IPS-20b (cell line): ENCODE results near the gene NUDT1.

Experiments
- H3K27ac ChIP-seq: one replicate; pipeline ENCODE4 v1.5.1; 2013; ENCODE audit warnings: low read length
- H3K27me3 ChIP-seq: 2 replicates; pipeline ENCODE4 v1.6.1; 2013; ENCODE audit warnings: mild to moderate bottlenecking, low read length, inconsistent platforms; ENCODE audit not compliant: insufficient read depth
- H3K36me3 ChIP-seq: 2 replicates; pipeline ENCODE4 v1.6.1; 2013; ENCODE audit warnings: low read depth, mild to moderate bottlenecking, inconsistent platforms, low read length, moderate library complexity; ENCODE audit not compliant: insufficient read depth
- H3K4me1 ChIP-seq: 2 replicates; pipeline ENCODE4 v1.6.1; 2013; ENCODE audit warnings: mild to moderate bottlenecking, control low read depth, inconsistent platforms, low read length, moderate library complexity; ENCODE audit not compliant: insufficient read depth
- H3K4me3 ChIP-seq: 2 replicates; pipeline ENCODE4 v1.5.1; 2013; ENCODE audit warnings: mild to moderate bottlenecking, low read length, inconsistent platforms
- H3K9ac ChIP-seq: 2 replicates; pipeline ENCODE4 v1.6.1; 2013; ENCODE audit warnings: low read depth, mild to moderate bottlenecking, inconsistent platforms, low read length, moderate library complexity
- H3K9me3 ChIP-seq: 2 replicates; pipeline ENCODE4 v1.6.1; 2013; ENCODE audit warnings: mild to moderate bottlenecking, low read depth, low read length, inconsistent platforms; ENCODE audit not compliant: insufficient read depth

NUDT1 gene

GRCh38 chr7:2241580-2242540 is at the start of gene NUDT1, which contains the start of gene MRM2:
NUDT1 (plus strand) TSS chr7:2242226; CDS start chr7:2244575, 2,349 bp downstream.
MRM2 (minus strand) TSS chr7:2242205; CDS start chr7:2242169, 36 bp downstream.
- Histone ChIP-seq H3K27me3 (no peaks in the 10 kb centered on the region), H3K4me3 (peak within 1 kb of the TSS; percentile 91), H3K9ac (peak within 1 kb of the TSS; percentile 91), H3K36me3 (peaks cover 39% of the 10 kb centered on the region), H3K4me1 (no peaks in the 10 kb centered on the region), H3K9me3 (no peaks in the 10 kb centered on the region), H3K27ac (peak within 1 kb of the TSS; percentile 16)

- H3K36me3 ChIP-seq = peaks cover 31% of the 10 kb centered on the region
- H3K4me3 ChIP-seq = no peak overlapping the region
- no peak overlapping the region for H3K27ac ChIP-seq
- no peaks in the 10 kb centered on the region for H3K4me1 ChIP-seq
- H3K27me3 ChIP-seq = no peaks in the 10 kb centered on the region
- H3K9me3 ChIP-seq = peaks cover 13% of the 10 kb centered on the region
- no peak overlapping the region for H3K9ac ChIP-seq
Measured at GRCh38 chr7:2192831-2193534, 49.0 kb upstream of the NUDT1 start.

GRCh38 chr7:2193575-2194305 is 48.3 kb upstream of the NUDT1 start:
- Histone ChIP-seq H3K9ac (no peak overlapping the region), H3K27me3 (no peaks in the 10 kb centered on the region), H3K27ac (no peak overlapping the region), H3K4me1 (no peaks in the 10 kb centered on the region), H3K9me3 (peaks cover 12% of the 10 kb centered on the region), H3K36me3 (peaks cover 28% of the 10 kb centered on the region), H3K4me3 (no peak overlapping the region)

DNA sequence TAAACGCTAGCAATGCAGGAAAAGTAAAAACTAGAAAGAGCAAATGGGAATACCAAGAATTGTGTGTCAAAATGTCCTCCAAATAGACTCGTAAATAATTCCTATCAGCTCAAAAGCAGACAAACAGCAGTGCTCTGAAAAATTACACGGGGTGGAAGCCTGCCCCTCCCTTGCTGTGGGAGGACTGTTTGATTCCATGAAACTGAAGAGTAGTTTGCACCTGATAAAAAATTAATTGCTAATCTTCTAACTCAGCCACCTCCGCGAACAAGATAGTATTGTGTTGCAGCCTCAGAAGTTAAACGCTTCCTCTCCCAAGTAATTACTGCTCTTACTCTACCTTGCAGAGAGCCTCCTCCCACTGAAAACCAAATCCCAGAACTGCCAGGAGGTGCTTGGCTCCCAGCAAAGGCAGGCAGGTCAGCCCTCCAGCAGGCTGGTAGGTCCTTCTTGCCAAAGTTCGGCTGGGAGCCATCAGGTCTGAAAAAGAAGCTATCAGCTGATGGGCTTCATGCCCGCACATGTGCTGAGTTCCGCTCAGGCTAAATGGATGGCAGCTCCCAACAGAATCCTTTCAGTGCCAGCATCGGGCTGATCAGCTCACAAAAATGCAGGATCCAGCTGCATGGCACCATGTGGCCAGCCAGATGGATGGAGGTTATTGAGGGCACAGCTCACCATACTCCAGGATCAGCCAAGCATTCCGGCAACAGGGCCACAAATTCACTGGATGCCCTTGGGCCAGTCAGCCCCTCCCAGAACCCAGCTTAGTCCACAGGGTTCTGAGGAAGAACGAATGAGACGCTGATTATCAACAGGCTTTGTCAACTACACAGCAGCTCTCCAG is 46.4 kb upstream of the NUDT1 start:
- no peak overlapping the region for H3K4me3 ChIP-seq
- H3K27me3 ChIP-seq = no peaks in the 10 kb centered on the region
- H3K4me1 ChIP-seq = no peaks in the 10 kb centered on the region
- peaks cover 8% of the 10 kb centered on the region for H3K9me3 ChIP-seq
- no peak overlapping the region for H3K9ac ChIP-seq
- peaks cover 43% of the 10 kb centered on the region for H3K36me3 ChIP-seq
- H3K27ac ChIP-seq = no peak overlapping the region

DNA sequence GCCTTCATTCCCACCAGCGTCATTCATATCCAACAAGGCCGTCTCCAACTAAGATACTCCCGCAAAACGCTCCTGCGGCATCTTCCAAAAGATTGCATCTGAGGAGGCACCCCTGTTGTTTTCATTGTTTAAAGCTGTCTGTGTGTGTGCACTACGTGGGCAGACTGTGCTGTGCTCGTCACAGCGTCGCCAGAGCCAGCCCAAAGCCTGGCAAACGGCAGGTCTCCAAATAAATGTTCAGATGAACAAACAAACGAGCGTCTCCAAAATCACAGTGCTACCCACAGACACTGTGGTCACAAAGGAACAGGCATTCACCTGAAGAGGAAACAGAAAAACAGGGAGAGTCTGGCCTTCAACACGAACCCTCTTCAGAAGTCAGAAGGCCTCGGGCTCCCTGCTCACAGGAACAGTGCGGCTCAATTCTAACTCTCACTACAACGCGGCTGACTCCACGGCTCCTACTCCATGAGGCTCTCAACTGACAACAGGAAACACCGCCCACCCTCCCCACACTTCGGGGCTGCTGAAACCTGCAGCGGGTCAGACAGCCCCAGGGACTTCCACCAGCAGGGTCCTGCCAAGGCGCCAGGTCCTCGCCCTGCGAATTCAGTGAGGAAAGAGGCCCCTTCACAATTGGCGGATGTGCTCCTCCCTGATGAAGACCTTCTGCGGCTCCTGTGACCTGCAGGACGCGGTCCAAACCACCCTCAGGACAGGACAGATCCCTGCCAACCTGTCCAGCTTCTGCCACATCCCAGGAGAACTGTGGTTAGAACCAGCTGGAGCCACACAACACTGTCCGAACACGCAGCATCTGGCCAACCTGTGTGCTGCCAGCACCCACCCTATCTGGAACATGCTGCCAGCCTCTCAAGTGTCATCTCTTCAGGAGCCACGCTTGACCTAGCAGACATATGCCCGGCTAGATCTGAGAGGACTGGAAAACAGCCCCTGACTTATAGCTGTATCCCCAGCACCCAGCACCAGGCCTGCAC is 45.3 kb upstream of the NUDT1 start:
- Histone ChIP-seq H3K4me1 (no peaks in the 10 kb centered on the region), H3K9me3 (peaks cover 8% of the 10 kb centered on the region), H3K36me3 (peaks cover 45% of the 10 kb centered on the region), H3K27ac (no peak overlapping the region), H3K4me3 (no peak overlapping the region), H3K27me3 (no peaks in the 10 kb centered on the region), H3K9ac (no peak overlapping the region)

DNA sequence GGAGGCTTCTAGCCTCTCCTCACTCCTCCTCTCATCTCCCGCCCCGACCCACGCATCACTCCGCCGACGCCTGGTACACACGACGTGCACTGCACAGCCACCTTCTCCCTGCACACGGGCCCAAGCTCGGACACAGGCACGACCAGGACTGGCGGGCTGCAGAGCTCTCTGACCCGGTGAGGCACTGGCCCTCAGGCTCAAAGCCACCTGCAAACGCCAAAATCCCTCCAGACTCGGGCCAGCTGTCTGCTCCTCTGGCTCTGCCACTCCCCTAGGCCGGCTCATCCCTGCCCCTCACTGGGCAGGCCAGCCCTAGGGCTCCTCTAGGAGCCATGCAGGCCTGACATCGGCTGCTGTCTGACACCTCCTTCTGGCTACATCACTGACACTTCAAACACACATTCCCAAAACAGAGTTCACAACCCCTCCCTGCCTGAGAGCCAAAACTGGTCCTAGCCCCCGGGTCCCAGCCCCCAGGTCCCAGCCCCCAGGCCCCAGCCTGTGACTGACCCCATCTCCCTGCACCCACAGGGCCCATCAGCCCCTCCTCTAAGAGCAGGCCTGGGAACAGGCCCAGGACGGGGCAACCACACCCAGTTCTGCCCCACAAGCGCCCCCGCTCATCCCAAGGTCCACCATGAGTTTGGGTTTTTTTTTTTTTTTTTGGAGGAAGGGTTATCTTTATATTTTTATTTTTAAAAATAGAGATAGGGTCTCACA is 44.4 kb upstream of the NUDT1 start:
- Histone ChIP-seq H3K4me1 (no peaks in the 10 kb centered on the region), H3K36me3 (peaks cover 45% of the 10 kb centered on the region), H3K27ac (no peak overlapping the region), H3K9me3 (peaks cover 8% of the 10 kb centered on the region), H3K4me3 (no peak overlapping the region), H3K9ac (no peak overlapping the region), H3K27me3 (no peaks in the 10 kb centered on the region)

DNA sequence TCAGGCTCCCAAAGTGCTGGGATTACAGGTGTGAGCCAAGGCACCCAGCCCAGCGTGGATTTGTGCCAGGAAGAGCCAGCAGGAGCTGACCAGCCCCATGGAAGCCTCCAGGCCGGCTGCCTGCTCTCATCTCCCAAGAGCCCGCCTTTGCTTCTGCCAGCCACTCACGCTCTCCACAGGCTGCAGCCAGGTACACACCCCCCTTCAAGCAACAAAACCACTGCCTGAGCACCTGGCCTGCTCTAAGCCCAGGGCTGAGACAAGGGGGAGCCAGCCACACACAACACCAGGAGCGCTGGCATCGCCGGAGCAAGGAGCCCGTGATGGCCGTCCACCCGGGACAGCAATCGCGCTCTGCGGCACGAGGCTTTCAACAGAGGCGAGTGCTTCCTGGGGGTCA is 43.8 kb upstream of the NUDT1 start:
- Histone ChIP-seq H3K9ac (no peak overlapping the region), H3K4me3 (no peak overlapping the region), H3K36me3 (peaks cover 45% of the 10 kb centered on the region), H3K4me1 (no peaks in the 10 kb centered on the region), H3K27me3 (no peaks in the 10 kb centered on the region), H3K27ac (no peak overlapping the region), H3K9me3 (peaks cover 8% of the 10 kb centered on the region)

GRCh38 chr7:2198760-2199159 is 43.3 kb upstream of the NUDT1 start:
- no peak overlapping the region for H3K9ac ChIP-seq
- peaks cover 45% of the 10 kb centered on the region for H3K36me3 ChIP-seq
- H3K27me3 ChIP-seq = no peaks in the 10 kb centered on the region
- no peak overlapping the region for H3K27ac ChIP-seq
- H3K4me1 ChIP-seq = no peaks in the 10 kb centered on the region
- no peak overlapping the region for H3K4me3 ChIP-seq
- H3K9me3 ChIP-seq = peaks cover 8% of the 10 kb centered on the region

- H3K27me3 ChIP-seq = no peaks in the 10 kb centered on the region
- H3K9ac ChIP-seq = no peak overlapping the region
- H3K9me3 ChIP-seq = peaks cover 8% of the 10 kb centered on the region
- no peak overlapping the region for H3K4me3 ChIP-seq
- no peaks in the 10 kb centered on the region for H3K4me1 ChIP-seq
- peaks cover 44% of the 10 kb centered on the region for H3K36me3 ChIP-seq
- no peak overlapping the region for H3K27ac ChIP-seq
Measured at GRCh38 chr7:2199528-2199927, 42.5 kb upstream of the NUDT1 start.
